ENCODE results near the gene MORC2.
A peak's percentile ranks its signal among the peaks of the same experiment; 100 is the strongest.

The MORC2 gene

GRCh38 chr22:30948930-30949342 lies 19.6 kb downstream of the MORC2 start:
- Histone ChIP-seq H3K4me3 (ENCODE audit: low read depth, low read length, poor library complexity, severe bottlenecking) (no peak overlapping the region), H3K9me3 (ENCODE audit: low read length) (no peaks in the 10 kb centered on the region), H3K36me3 (ENCODE audit: insufficient read depth, low read length) (peaks cover 82% of the 10 kb centered on the region), H3K9me2 (ENCODE audit: low read depth, low read length) (no peaks in the 10 kb centered on the region), H3F3A (ENCODE audit: insufficient read depth, low read length) (no peaks in the 10 kb centered on the region), H3K79me2 (ENCODE audit: insufficient read depth, low read length) (no peaks in the 10 kb centered on the region), H3K27ac (ENCODE audit: low read depth, low read length, poor library complexity, severe bottlenecking) (no peak overlapping the region), H3K4me1 (ENCODE audit: insufficient read depth, low read length, severe bottlenecking) (no peaks in the 10 kb centered on the region), H2AFZ (ENCODE audit: low read length) (no peak overlapping the region), H3K4me2 (ENCODE audit: low read length) (no peak overlapping the region), H4K20me1 (ENCODE audit: insufficient read depth, low read length) (no peaks in the 10 kb centered on the region), H3K9ac (ENCODE audit: low read length) (no peak overlapping the region), H3K27me3 (ENCODE audit: insufficient read depth, low read length) (no peaks in the 10 kb centered on the region)
- TF ChIP-seq CTCF (IDR thresholded peaks at IDR 0.05; ENCODE audit: low read length) (no peak), EZH2 (IDR thresholded peaks at IDR 0.05; ENCODE audit: borderline replicate concordance, low read length) (no peak)

- H4K20me1 ChIP-seq (ENCODE audit: insufficient read depth, low read length): no peaks in the 10 kb centered on the region
- no peaks in the 10 kb centered on the region for H3K9me2 ChIP-seq (ENCODE audit: low read depth, low read length)
- peaks cover 90% of the 10 kb centered on the region for H3K36me3 ChIP-seq (ENCODE audit: insufficient read depth, low read length)
Measured at GRCh38 chr22:30947816-30948454, 20.6 kb downstream of the MORC2 start.

GRCh38 chr22:30947173-30947815 lies 21.3 kb downstream of the MORC2 start:
- no peak overlapping the region for H3K4me3 ChIP-seq (ENCODE audit: low read depth, low read length, poor library complexity, severe bottlenecking)
- H3K36me3 ChIP-seq (ENCODE audit: insufficient read depth, low read length): peaks cover 91% of the 10 kb centered on the region
- no peak overlapping the region for H3K9ac ChIP-seq (ENCODE audit: low read length)
- no peak overlapping the region for H2AFZ ChIP-seq (ENCODE audit: low read length)
- no peaks in the 10 kb centered on the region for H3F3A ChIP-seq (ENCODE audit: insufficient read depth, low read length)
- no peaks in the 10 kb centered on the region for H3K9me2 ChIP-seq (ENCODE audit: low read depth, low read length)
- no peak for TF ChIP-seq CTCF (IDR thresholded peaks at IDR 0.05; ENCODE audit: low read length)
- TF ChIP-seq EZH2 (IDR thresholded peaks at IDR 0.05; ENCODE audit: borderline replicate concordance, low read length): no peak
- H3K4me1 ChIP-seq (ENCODE audit: insufficient read depth, low read length, severe bottlenecking): no peaks in the 10 kb centered on the region
- H4K20me1 ChIP-seq (ENCODE audit: insufficient read depth, low read length): no peaks in the 10 kb centered on the region
- no peaks in the 10 kb centered on the region for H3K27me3 ChIP-seq (ENCODE audit: insufficient read depth, low read length)
- H3K4me2 ChIP-seq (ENCODE audit: low read length): no peak overlapping the region
- no peak overlapping the region for H3K27ac ChIP-seq (ENCODE audit: low read depth, low read length, poor library complexity, severe bottlenecking)
- H3K79me2 ChIP-seq (ENCODE audit: insufficient read depth, low read length): no peaks in the 10 kb centered on the region
- no peaks in the 10 kb centered on the region for H3K9me3 ChIP-seq (ENCODE audit: low read length)

More at GRCh38 chr22:30947816-30948454, 20.6 kb downstream of the MORC2 start:
- no peaks in the 10 kb centered on the region for H3K9me3 ChIP-seq (ENCODE audit: low read length)
- no peaks in the 10 kb centered on the region for H3F3A ChIP-seq (ENCODE audit: insufficient read depth, low read length)
- no peak overlapping the region for H3K4me3 ChIP-seq (ENCODE audit: low read depth, low read length, poor library complexity, severe bottlenecking)
- no peak overlapping the region for H3K4me2 ChIP-seq (ENCODE audit: low read length)
- TF ChIP-seq CTCF (IDR thresholded peaks at IDR 0.05; ENCODE audit: low read length): peak; percentile 68
- no peak for TF ChIP-seq EZH2 (IDR thresholded peaks at IDR 0.05; ENCODE audit: borderline replicate concordance, low read length)
- no peak overlapping the region for H3K9ac ChIP-seq (ENCODE audit: low read length)
- H3K27ac ChIP-seq (ENCODE audit: low read depth, low read length, poor library complexity, severe bottlenecking): no peak overlapping the region
- H3K79me2 ChIP-seq (ENCODE audit: insufficient read depth, low read length): no peaks in the 10 kb centered on the region
- H2AFZ ChIP-seq (ENCODE audit: low read length): no peak overlapping the region
- H3K4me1 ChIP-seq (ENCODE audit: insufficient read depth, low read length, severe bottlenecking): no peaks in the 10 kb centered on the region
- H3K27me3 ChIP-seq (ENCODE audit: insufficient read depth, low read length): no peaks in the 10 kb centered on the region

Data from OCI-LY1 (cell line).